NK-92 (cell line): ENCODE results near the gene BCL7B.
"Not testable (repeated sequence)": the region's sequence is repeated elsewhere in the genome, so short reads cannot be mapped to it uniquely, and the experiment has no call there.

Source experiments
- DNase-seq: peaks from one replicate; lab custom pipeline; 2025; ENCODE audit not compliant: unreplicated experiment; lab: John Stamatoyannopoulos, UW

BCL7B gene

GRCh38 chr7:73573276-73573675 lies 15.8 kb upstream of the BCL7B start:
- DNase-seq: no peak

GRCh38 chr7:73572767-73573186 lies 15.3 kb upstream of the BCL7B start:
- DNase-seq: no peak

GRCh38 chr7:73570977-73571376 lies 13.5 kb upstream of the BCL7B start:
- DNase-seq: no peak

- DNase-seq: no peak
Measured at GRCh38 chr7:73570521-73570920, 13.0 kb upstream of the BCL7B start.

GRCh38 chr7:73569042-73569608 lies 11.6 kb upstream of the BCL7B start:
- DNase-seq: no peak

GRCh38 chr7:73567846-73568685 lies 10.6 kb upstream of the BCL7B start:
- DNase-seq: no peak

GRCh38 chr7:73567140-73567539 lies 9.7 kb upstream of the BCL7B start:
- DNase-seq: no peak

GRCh38 chr7:73566431-73566830 lies 8.9 kb upstream of the BCL7B start:
- DNase-seq: not testable (repeated sequence)

- DNase-seq: no peak
Measured at GRCh38 chr7:73565675-73566340, 8.3 kb upstream of the BCL7B start.

GRCh38 chr7:73560109-73560835 lies 2.8 kb upstream of the BCL7B start:
- DNase-seq: no peak

GRCh38 chr7:73557108-73557396 lies 438 bp downstream of the BCL7B start:
- peak; percentile 42 for DNase-seq

- no peak for DNase-seq
Measured at GRCh38 chr7:73556208-73557107, 1.0 kb downstream of the BCL7B start.

- DNase-seq: no peak
Measured at GRCh38 chr7:73555411-73555982, 2.0 kb downstream of the BCL7B start.

GRCh38 chr7:73550093-73550492 lies 7.4 kb downstream of the BCL7B start:
- DNase-seq: not testable (repeated sequence)

GRCh38 chr7:73549176-73549575 lies 8.3 kb downstream of the BCL7B start:
- no peak for DNase-seq

GRCh38 chr7:73547841-73548240 lies 9.6 kb downstream of the BCL7B start:
- DNase-seq: no peak

- no peak for DNase-seq
Measured at GRCh38 chr7:73544678-73545077, 12.8 kb downstream of the BCL7B start.

GRCh38 chr7:73541722-73542121 lies 15.8 kb downstream of the BCL7B start:
- DNase-seq: no peak

GRCh38 chr7:73539709-73540108 lies 17.8 kb downstream of the BCL7B start:
- DNase-seq: no peak

GRCh38 chr7:73538510-73538909 lies 19.0 kb downstream of the BCL7B start:
- DNase-seq: not testable (repeated sequence)
